Uterus (tissue), 2 donors: ENCODE data around the gene DNAJC27.

Source experiments
- POLR2A ChIP-seq, 2 donors: fragments of 450-650 bp; IDR thresholded peaks; one replicate each; pipeline ENCODE4 v1.6.1; 2016; ENCODE audit warnings: antibody characterized with exemption in 2 of 2, mild to moderate bottlenecking in 1 of 2, moderate library complexity in 1 of 2
- TF ChIP-seq, protein P1 (sequence below), 4 experiments: fragments of 200-600 bp in 2 of 4; fragments of 450-650 bp in 2 of 4; sonication (generic) in 2 of 4; IDR thresholded peaks; one replicate each; pipeline ENCODE4 v1.5.1; 2016 to 2019; ENCODE audit warnings: antibody characterized with exemption in 4 of 4, mild to moderate bottlenecking in 2 of 4, moderate library complexity in 1 of 4

GRCh38 chr2:24977631-24978030 is 5.9 kb upstream of the DNAJC27 start:
- TF ChIP-seq, protein P1, sequence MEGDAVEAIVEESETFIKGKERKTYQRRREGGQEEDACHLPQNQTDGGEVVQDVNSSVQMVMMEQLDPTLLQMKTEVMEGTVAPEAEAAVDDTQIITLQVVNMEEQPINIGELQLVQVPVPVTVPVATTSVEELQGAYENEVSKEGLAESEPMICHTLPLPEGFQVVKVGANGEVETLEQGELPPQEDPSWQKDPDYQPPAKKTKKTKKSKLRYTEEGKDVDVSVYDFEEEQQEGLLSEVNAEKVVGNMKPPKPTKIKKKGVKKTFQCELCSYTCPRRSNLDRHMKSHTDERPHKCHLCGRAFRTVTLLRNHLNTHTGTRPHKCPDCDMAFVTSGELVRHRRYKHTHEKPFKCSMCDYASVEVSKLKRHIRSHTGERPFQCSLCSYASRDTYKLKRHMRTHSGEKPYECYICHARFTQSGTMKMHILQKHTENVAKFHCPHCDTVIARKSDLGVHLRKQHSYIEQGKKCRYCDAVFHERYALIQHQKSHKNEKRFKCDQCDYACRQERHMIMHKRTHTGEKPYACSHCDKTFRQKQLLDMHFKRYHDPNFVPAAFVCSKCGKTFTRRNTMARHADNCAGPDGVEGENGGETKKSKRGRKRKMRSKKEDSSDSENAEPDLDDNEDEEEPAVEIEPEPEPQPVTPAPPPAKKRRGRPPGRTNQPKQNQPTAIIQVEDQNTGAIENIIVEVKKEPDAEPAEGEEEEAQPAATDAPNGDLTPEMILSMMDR (IDR thresholded peaks at IDR 0.05): no peak
- no peak for TF ChIP-seq POLR2A (IDR thresholded peaks at IDR 0.05)
